HCT116 (cell line): ENCODE measurements around the gene HDLBP.

Experiments used
- EZH2 ChIP-seq: fragments of 200-600 bp; sonication (generic); IDR thresholded peaks from 2 replicates; pipeline ENCODE4 v1.6.1; 2017; ENCODE audit warnings: antibody characterized with exemption, mixed run types
- JUND ChIP-seq: IDR thresholded peaks from 2 replicates; pipeline ENCODE4 v1.6.1; 2012
- POLR2AphosphoS5 ChIP-seq: IDR thresholded peaks from 2 replicates; pipeline ENCODE4 v1.6.1; 2011; ENCODE audit warnings: mild to moderate bottlenecking, low read depth, low read length, moderate library complexity
- ZBTB33 ChIP-seq: IDR thresholded peaks from 2 replicates; pipeline ENCODE4 v1.6.1; 2011; ENCODE audit warnings: mild to moderate bottlenecking, low read length, moderate library complexity; ENCODE audit not compliant: insufficient replicate concordance; ENCODE audit errors: extremely low read depth
- TF ChIP-seq, protein P1 (sequence below): IDR thresholded peaks from 2 replicates; pipeline ENCODE4 v1.6.1; 2012
- TF ChIP-seq, protein P2 (sequence below), 3 experiments: fragments of 200-600 bp in 1 of 3; sonication (generic) in 1 of 3; IDR thresholded peaks in 2 of 3; conservative IDR thresholded peaks in 1 of 3; 2 replicates each; pipeline ENCODE4 v1.5.1; 2012 to 2017; ENCODE audit warnings: low read depth in 2 of 3, low read length in 2 of 3, antibody characterized with exemption in 1 of 3, borderline replicate concordance in 1 of 3, control low read depth in 1 of 3, mild to moderate bottlenecking in 1 of 3, mixed read lengths in 1 of 3, mixed run types in 1 of 3, moderate library complexity in 1 of 3; ENCODE audit not compliant: insufficient read depth in 1 of 3
- TF ChIP-seq, protein P3 (sequence below): IDR thresholded peaks from 2 replicates; pipeline ENCODE4 v1.6.1; 2012; ENCODE audit warnings: low read depth

- TF ChIP-seq ZBTB33 (no peak), EZH2 (no peak), JUND (no peak), POLR2AphosphoS5 (no peak)
- TF ChIP-seq, protein P1, sequence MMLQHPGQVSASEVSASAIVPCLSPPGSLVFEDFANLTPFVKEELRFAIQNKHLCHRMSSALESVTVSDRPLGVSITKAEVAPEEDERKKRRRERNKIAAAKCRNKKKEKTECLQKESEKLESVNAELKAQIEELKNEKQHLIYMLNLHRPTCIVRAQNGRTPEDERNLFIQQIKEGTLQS: no peak
- TF ChIP-seq, protein P2, sequence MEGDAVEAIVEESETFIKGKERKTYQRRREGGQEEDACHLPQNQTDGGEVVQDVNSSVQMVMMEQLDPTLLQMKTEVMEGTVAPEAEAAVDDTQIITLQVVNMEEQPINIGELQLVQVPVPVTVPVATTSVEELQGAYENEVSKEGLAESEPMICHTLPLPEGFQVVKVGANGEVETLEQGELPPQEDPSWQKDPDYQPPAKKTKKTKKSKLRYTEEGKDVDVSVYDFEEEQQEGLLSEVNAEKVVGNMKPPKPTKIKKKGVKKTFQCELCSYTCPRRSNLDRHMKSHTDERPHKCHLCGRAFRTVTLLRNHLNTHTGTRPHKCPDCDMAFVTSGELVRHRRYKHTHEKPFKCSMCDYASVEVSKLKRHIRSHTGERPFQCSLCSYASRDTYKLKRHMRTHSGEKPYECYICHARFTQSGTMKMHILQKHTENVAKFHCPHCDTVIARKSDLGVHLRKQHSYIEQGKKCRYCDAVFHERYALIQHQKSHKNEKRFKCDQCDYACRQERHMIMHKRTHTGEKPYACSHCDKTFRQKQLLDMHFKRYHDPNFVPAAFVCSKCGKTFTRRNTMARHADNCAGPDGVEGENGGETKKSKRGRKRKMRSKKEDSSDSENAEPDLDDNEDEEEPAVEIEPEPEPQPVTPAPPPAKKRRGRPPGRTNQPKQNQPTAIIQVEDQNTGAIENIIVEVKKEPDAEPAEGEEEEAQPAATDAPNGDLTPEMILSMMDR (IDR thresholded peaks at IDR 0.05 in 2 of 3, conservative IDR thresholded peaks at IDR 0.05 in 1 of 3; ENCODE audit: borderline replicate concordance in 1 of 3, insufficient read depth in 1 of 3, low read depth in 2 of 3, low read length in 2 of 3): no peak
- TF ChIP-seq, protein P3, sequence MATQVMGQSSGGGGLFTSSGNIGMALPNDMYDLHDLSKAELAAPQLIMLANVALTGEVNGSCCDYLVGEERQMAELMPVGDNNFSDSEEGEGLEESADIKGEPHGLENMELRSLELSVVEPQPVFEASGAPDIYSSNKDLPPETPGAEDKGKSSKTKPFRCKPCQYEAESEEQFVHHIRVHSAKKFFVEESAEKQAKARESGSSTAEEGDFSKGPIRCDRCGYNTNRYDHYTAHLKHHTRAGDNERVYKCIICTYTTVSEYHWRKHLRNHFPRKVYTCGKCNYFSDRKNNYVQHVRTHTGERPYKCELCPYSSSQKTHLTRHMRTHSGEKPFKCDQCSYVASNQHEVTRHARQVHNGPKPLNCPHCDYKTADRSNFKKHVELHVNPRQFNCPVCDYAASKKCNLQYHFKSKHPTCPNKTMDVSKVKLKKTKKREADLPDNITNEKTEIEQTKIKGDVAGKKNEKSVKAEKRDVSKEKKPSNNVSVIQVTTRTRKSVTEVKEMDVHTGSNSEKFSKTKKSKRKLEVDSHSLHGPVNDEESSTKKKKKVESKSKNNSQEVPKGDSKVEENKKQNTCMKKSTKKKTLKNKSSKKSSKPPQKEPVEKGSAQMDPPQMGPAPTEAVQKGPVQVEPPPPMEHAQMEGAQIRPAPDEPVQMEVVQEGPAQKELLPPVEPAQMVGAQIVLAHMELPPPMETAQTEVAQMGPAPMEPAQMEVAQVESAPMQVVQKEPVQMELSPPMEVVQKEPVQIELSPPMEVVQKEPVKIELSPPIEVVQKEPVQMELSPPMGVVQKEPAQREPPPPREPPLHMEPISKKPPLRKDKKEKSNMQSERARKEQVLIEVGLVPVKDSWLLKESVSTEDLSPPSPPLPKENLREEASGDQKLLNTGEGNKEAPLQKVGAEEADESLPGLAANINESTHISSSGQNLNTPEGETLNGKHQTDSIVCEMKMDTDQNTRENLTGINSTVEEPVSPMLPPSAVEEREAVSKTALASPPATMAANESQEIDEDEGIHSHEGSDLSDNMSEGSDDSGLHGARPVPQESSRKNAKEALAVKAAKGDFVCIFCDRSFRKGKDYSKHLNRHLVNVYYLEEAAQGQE: no peak
Observed at GRCh38 chr2:241350530-241350877, 35.0 kb upstream of the HDLBP start.
